ENCODE results near the gene PRM3.

The PRM3 gene

GRCh38 chr16:11258553-11259492, 14.6 kb downstream of the PRM3 start:
- peak; percentile 82 for DNase-seq

GRCh38 chr16:11257131-11257938, 16.1 kb downstream of the PRM3 start:
- DNase-seq, result peak; percentile 81

GRCh38 chr16:11256661-11257130, 16.7 kb downstream of the PRM3 start:
- peak; percentile 53 for DNase-seq

- peak; percentile 93 for DNase-seq
Observed at GRCh38 chr16:11255737-11256660, 17.4 kb downstream of the PRM3 start, which contains the start of gene SOCS1. SOCS1 (minus strand) TSS chr16:11256204; CDS start chr16:11255478, 726 bp downstream.

GRCh38 chr16:11254913-11255736, 18.3 kb downstream of the PRM3 start:
- peak; percentile 67 for DNase-seq

- DNase-seq, result peak; percentile 41
Observed at GRCh38 chr16:11253995-11254912, 19.2 kb downstream of the PRM3 start.

GRCh38 chr16:11253009-11253994, 20.1 kb downstream of the PRM3 start:
- DNase-seq, result peak; percentile 83

- peak; percentile 42 for DNase-seq
Observed at GRCh38 chr16:11252482-11252931, 20.9 kb downstream of the PRM3 start.

GRCh38 chr16:11251525-11252481, 21.6 kb downstream of the PRM3 start:
- peak; percentile 92 for DNase-seq

- peak; percentile 39 for DNase-seq
Observed at GRCh38 chr16:11250786-11251524, 22.5 kb downstream of the PRM3 start.

GRCh38 chr16:11250091-11250785, 23.2 kb downstream of the PRM3 start:
- DNase-seq, result peak; percentile 32

- peak; percentile 15 for DNase-seq
Observed at GRCh38 chr16:11249233-11250061, 24.0 kb downstream of the PRM3 start.

- peak; percentile 28 for DNase-seq
Observed at GRCh38 chr16:11248133-11248532, 25.3 kb downstream of the PRM3 start.

GRCh38 chr16:11245988-11246387, 27.4 kb downstream of the PRM3 start:
- peak; percentile 82 for DNase-seq

- no peak for DNase-seq
Observed at GRCh38 chr16:11245222-11245737, 28.1 kb downstream of the PRM3 start.
